GM13977 (cell line): ENCODE measurements around the gene NAPEPLD.

Source experiments
- DNase-seq: peaks from one replicate; pipeline ENCODE4 v3.0.0; 2012; ENCODE audit warnings: low spot score
- in situ Hi-C: fragments of 300-500 bp; cut with MboI; formaldehyde crosslinking; loops from one replicate; pipeline ENCODE4 v1.12.0; 2022; ENCODE audit warnings: low sequenced_read_pairs, low pct_unique_long_range_greater_than_20kb, mixed read lengths, inconsistent platforms; ENCODE audit not compliant: unreplicated experiment
- TF ChIP-seq, protein P1 (sequence below): IDR thresholded peaks from 2 replicates; pipeline ENCODE4 v1.5.1; 2012; ENCODE audit warnings: mild to moderate bottlenecking, control low read depth; ENCODE audit not compliant: insufficient read depth; ENCODE audit errors: extremely low read depth, missing control alignments

The NAPEPLD gene

DNA sequence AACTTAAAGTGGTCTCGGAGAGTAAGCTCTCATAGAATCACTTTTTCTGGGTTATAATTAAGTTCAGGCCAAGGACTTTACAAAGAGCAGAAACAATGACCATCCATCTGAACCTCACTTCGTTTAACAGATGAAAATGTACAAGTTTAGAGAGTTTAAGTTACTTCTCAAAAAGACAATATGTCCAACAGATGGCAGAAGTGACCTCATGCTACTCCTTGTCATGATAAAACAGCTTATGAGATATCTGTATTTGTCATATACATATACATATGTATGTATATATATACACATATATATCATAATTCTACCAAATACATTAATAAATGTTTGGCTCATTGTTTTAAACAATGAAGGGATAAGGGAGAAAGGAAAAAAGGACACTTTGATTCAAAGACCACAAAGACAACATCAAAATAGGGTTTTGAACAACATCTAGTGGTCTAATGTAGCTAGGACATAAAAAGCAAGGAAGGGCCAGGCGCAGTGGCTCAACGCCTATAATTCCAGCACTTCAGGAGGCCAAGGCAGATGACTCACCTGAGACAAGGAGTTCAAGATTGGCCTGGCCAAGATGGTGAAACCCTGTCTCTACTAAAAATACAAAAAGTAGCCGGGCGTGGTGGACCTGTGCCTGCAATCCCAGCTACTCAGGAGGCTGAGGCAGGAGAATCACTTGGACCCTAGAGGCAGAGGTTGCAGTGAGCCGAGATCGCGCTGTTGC is 17.8 kb downstream of the NAPEPLD start:
- TF ChIP-seq, protein P1, sequence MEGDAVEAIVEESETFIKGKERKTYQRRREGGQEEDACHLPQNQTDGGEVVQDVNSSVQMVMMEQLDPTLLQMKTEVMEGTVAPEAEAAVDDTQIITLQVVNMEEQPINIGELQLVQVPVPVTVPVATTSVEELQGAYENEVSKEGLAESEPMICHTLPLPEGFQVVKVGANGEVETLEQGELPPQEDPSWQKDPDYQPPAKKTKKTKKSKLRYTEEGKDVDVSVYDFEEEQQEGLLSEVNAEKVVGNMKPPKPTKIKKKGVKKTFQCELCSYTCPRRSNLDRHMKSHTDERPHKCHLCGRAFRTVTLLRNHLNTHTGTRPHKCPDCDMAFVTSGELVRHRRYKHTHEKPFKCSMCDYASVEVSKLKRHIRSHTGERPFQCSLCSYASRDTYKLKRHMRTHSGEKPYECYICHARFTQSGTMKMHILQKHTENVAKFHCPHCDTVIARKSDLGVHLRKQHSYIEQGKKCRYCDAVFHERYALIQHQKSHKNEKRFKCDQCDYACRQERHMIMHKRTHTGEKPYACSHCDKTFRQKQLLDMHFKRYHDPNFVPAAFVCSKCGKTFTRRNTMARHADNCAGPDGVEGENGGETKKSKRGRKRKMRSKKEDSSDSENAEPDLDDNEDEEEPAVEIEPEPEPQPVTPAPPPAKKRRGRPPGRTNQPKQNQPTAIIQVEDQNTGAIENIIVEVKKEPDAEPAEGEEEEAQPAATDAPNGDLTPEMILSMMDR: no peak
- in situ Hi-C loops: no loop called here
- no peak for DNase-seq

DNA sequence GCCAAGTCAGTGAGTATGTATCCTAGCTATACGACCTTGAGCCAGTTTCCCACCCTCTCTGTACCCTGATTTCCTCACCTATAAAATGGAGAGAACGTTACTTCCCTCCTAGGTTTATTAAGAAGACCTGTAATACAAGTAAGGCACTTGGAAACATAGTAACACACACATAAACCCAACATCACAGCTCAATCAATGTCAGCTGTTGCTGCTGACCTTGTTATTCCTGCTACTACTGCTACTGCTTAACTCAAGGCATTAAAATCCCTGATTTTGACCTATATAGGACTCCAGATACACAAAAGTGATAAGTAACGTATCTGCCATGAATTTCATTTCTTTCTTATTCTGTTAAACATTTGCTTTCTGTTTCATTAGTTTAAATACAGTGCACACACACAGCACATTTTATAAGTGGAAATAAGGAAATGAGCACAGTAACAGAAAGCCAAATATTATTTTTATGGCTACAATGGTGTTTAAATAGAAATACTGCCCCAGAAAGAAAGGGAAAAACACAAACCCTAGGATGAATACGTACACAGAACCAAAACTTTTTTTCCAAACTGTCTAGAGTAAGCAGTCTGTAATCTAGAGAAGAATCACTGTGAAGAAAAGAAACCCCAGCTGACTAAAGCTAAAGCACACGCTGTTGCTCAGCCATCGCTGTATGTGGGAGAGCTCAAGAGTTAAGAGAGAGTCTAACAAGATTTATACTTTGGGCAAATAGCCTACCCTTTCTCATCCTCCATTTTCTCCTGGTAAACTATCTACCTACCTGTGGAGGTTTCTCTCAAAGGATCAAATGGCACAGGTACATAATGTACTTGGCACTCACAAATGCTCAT is 19.0 kb downstream of the NAPEPLD start:
- no peak for DNase-seq
- TF ChIP-seq, protein P1: no peak
- in situ Hi-C loops: no loop called here

DNA sequence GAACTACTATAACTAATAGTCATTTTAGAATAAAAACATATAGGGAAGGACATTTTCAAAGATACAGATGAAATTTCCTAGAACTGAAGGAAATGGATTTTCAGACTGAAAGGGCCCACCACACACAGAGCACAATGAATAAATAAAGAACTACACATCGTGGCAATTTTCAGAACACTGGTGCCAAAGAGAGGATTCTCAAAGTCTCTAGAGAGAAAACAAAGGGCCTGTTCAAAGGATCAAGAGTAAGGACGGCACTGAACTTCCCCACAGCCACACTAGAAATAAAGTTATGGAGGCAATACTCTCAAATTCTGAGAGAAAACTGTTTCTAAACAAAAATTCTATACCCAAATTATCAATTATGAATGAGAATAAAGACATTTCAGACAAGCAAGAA is 21.9 kb downstream of the NAPEPLD start:
- no peak for DNase-seq
- TF ChIP-seq, protein P1: no peak
- in situ Hi-C loops: no loop called here

DNA sequence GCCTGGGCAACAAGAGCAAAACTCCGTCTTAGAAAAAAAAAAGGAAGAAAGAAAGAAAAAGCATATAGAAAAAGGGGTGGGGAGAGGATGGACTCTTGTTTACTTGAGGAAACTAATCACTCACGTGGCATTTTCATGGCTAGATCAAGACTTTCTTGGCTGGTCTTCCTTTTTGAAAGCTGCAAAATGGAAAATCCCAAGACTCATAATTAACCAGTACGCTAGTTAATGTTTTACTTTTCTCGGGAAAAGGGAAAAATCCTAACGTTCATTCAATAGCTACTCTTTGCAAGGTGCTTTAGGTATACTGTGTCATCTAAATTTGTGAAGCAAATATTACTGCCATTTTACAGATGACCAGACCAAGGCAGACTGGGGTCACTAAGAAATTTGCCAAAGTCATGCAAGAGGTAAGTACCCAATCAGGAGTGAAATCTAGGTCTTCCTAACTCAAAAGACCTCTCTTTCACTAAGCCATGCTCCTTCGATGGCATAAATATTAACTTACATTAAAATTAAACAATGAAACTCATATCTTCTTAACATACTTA is 24.4 kb downstream of the NAPEPLD start:
- in situ Hi-C loops: no loop called here
- TF ChIP-seq, protein P1: no peak
- DNase-seq: no peak

DNA sequence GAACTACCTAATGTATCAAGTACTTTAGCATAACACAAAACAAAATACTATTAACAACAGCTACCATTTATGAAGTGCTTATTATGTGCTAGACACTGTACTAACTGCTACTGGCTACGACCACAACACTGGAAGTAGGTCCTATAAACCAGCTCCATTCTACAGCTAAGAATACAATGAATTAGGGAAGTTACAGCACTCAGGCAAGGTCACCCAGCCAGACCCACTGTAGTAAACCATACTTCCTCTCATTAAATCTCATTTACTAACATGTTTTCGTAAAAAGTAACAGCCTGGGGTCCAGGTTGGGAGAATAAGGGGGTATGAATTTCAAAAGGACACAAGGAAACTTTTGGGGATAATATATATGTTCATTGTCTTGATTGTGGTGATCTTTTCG is 25.4 kb downstream of the NAPEPLD start:
- in situ Hi-C loops: no loop called here
- TF ChIP-seq, protein P1: no peak
- DNase-seq: no peak

DNA sequence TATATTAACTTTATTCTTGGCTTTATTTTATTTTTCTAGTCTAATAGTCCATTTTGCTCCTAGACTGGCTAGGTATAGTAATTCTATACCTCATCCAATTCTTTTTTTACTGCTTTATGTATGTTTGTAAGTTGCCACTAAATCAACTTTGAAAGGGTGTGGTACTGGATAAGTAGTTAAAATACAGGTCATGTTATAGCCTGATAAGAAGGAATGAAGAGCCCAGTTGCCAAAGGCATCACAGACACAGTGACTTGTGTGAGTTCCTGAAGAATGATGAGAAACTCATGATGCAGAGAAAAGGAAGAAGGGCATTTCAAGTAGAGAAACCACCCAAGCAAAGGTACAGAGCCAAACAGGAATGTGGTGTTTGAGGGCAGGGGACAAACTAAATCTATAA is 27.3 kb downstream of the NAPEPLD start:
- DNase-seq: no peak
- in situ Hi-C loops: no loop called here

More for the DNA sequence above, 27.3 kb downstream of the NAPEPLD start:
- TF ChIP-seq, protein P1: no peak
